LNCaP clone FGC (cell line): ENCODE measurements around the gene TAF7.
A peak's percentile ranks its signal among the peaks of the same experiment; 100 is the strongest.
"Not testable (repeated sequence)": the region's sequence is repeated elsewhere in the genome, so short reads cannot be mapped to it uniquely, and the experiment has no call there.

Source experiments
- DNase-seq: peaks from one replicate; pipeline ENCODE4 v3.0.0-alpha.2; 2011; ENCODE audit warnings: low read depth
- H3K4me3 ChIP-seq: 2 replicates; pipeline ENCODE4 v1.5.1; 2011; ENCODE audit warnings: mild to moderate bottlenecking, low read depth, low read length, control low read depth
- CTCF ChIP-seq: IDR thresholded peaks from 2 replicates; pipeline ENCODE4 v1.5.1; 2012; ENCODE audit warnings: mild to moderate bottlenecking; ENCODE audit not compliant: control insufficient read depth, insufficient read depth; ENCODE audit errors: extremely low read depth

The TAF7 gene

GRCh38 chr5:141330299-141331080 lies 9.9 kb upstream of the TAF7 start, which contains the start of gene PCDHGA1:
TSS of gene PCDHGA1 (plus strand) at chr5:141330514.
- DNase-seq = peak; percentile 27
- TF ChIP-seq CTCF = peak; percentile 68
- H3K4me3 ChIP-seq = peak within 1 kb of the TSS; percentile 52

GRCh38 chr5:141328231-141328630 lies 7.6 kb upstream of the TAF7 start:
- no peak for TF ChIP-seq CTCF
- no peak overlapping the region for H3K4me3 ChIP-seq
- no peak for DNase-seq

GRCh38 chr5:141326088-141326854 lies 5.7 kb upstream of the TAF7 start:
- H3K4me3 ChIP-seq = peak overlapping the region; percentile 49
- TF ChIP-seq CTCF = peak; percentile 77
- peak; percentile 46 for DNase-seq

GRCh38 chr5:141322261-141322660 lies 1.7 kb upstream of the TAF7 start:
- no peak for TF ChIP-seq CTCF
- no peak for DNase-seq
- no peak overlapping the region for H3K4me3 ChIP-seq

GRCh38 chr5:141319699-141320098 lies 885 bp downstream of the TAF7 start:
- H3K4me3 ChIP-seq = peak overlapping the region; percentile 95
- no peak for TF ChIP-seq CTCF
- DNase-seq = no peak

- no peak for TF ChIP-seq CTCF
- peak overlapping the region; percentile 95; the same call in 1 of the 2 replicates for H3K4me3 ChIP-seq
Measured at GRCh38 chr5:141319202-141319601, 1.4 kb downstream of the TAF7 start.

GRCh38 chr5:141316963-141317362 lies 3.6 kb downstream of the TAF7 start:
- not testable (repeated sequence) for H3K4me3 ChIP-seq, DNase-seq

More at GRCh38 chr5:141319202-141319601, 1.4 kb downstream of the TAF7 start:
- no peak for DNase-seq
